Ascending aorta (tissue), 2 donors: ENCODE measurements around the gene CARMIL1. TPM values are rescaled to one million over a fixed set of nuclear protein-coding genes. Genes with fewer than 3 reads are reported as not detected.

Experiments
- DNase-seq, 2 donors: peaks; one replicate each; pipeline ENCODE4 v3.0.0-alpha.2; 2019; ENCODE audit warnings: low spot score in 2 of 2
- H3K27ac ChIP-seq, 2 donors: fragments of 200-600 bp; sonication (generic); one replicate each; pipeline ENCODE4 v1.5.1; 2016 to 2017; ENCODE audit warnings: mild to moderate bottlenecking in 1 of 2
- H3K27me3 ChIP-seq: fragments of 200-600 bp; sonication (generic); one replicate; pipeline ENCODE4 v1.5.1; 2017
- H3K36me3 ChIP-seq, 2 donors: fragments of 200-600 bp; sonication (generic); one replicate each; pipeline ENCODE4 v1.5.1; 2016
- H3K4me1 ChIP-seq, 2 donors: fragments of 200-600 bp; sonication (generic); one replicate each; pipeline ENCODE4 v1.5.1; 2016 to 2017; ENCODE audit warnings: mild to moderate bottlenecking in 1 of 2
- H3K4me3 ChIP-seq, 2 donors: fragments of 200-600 bp; sonication (generic); one replicate each; pipeline ENCODE4 v1.5.1; 2016 to 2017; ENCODE audit warnings: mild to moderate bottlenecking in 1 of 2
- H3K9me3 ChIP-seq, 2 donors: fragments of 200-600 bp; sonication (generic); one replicate each; pipeline ENCODE4 v1.5.1; 2016
- CTCF ChIP-seq, 3 experiments: fragments of 200-600 bp in 2 of 3; fragments of 450-650 bp in 1 of 3; sonication (generic) in 2 of 3; IDR thresholded peaks; one replicate each; pipeline ENCODE4 v1.5.1; 2016 to 2019; ENCODE audit warnings: antibody characterized with exemption in 3 of 3, mild to moderate bottlenecking in 1 of 3, moderate library complexity in 1 of 3
- intact Hi-C: fragments of 100-400 bp; cut with DNase I; formaldehyde crosslinking; loops from one replicate; pipeline ENCODE4 v1.15.1; 2023
- total RNA-seq: library from RNA; depleted of rRNA; stranded (reverse); fragments of >200 nt; gene quantifications from one replicate; pipeline ENCODE4 v1.1.0, GENCODE V29; 2016

The CARMIL1 gene
- total RNA-seq, 1 donor from 2014 or later, result 16.1 TPM

- Histone ChIP-seq H3K9me3 (no peaks in the 10 kb centered on the region), H3K36me3 (peaks cover 3 to 15% of the 10 kb centered on the region in 2 donors), H3K4me3 (no peak overlapping the region), H3K27ac (no peak overlapping the region), H3K27me3 (no peaks in the 10 kb centered on the region), H3K4me1 (no peaks in the 10 kb centered on the region)
- intact Hi-C loops, result no loop called here
- no peak for DNase-seq
- TF ChIP-seq CTCF (IDR thresholded peaks at IDR 0.05), result no peak
Measured at GRCh38 chr6:25553502-25553901, 274.3 kb downstream of the CARMIL1 start.

GRCh38 chr6:25555188-25555587, 276.0 kb downstream of the CARMIL1 start:
- intact Hi-C loops, result loop anchor here (5.0 kb wide), 1 partner anchor 288 kb away; no protein-coding TSS in a partner anchor
- Histone ChIP-seq H3K9me3 (no peaks in the 10 kb centered on the region), H3K4me3 (no peak overlapping the region), H3K27me3 (no peaks in the 10 kb centered on the region), H3K4me1 (no peaks in the 10 kb centered on the region), H3K27ac (no peak overlapping the region), H3K36me3 (peaks cover 3 to 23% of the 10 kb centered on the region in 2 donors)
- no peak for DNase-seq
- TF ChIP-seq CTCF (IDR thresholded peaks at IDR 0.05), result no peak

DNA sequence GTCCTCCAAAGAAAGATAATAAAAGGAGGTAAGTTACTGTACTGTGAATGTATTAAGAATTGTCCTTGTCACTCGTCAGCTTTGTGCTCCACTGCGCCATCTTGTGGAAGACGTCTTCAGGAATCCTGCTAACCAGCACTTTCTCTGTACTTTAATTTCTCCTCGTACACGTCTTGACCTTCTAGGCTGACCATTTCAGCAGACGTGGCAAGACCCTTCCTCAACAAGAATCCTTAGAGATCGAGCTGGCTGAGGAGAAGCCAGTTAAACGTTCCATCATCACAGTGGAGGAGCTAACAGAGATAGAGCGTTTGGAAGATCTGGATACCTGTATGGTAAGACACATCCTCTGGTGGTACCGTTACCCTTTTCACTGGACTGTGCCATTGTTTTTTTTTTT, 277.3 kb downstream of the CARMIL1 start:
- H3K4me1 ChIP-seq, result no peaks in the 10 kb centered on the region
- TF ChIP-seq CTCF (IDR thresholded peaks at IDR 0.05), result peak; percentile 34 to 77 (median 70)
- H3K27ac ChIP-seq, result no peak overlapping the region
- peak in 1 of 2 donors; percentile 80 for DNase-seq
- no peaks in the 10 kb centered on the region for H3K27me3 ChIP-seq
- H3K9me3 ChIP-seq, result no peaks in the 10 kb centered on the region
- intact Hi-C loops, result loop anchor here (2.0 to 5.0 kb wide), 2 partner anchors 289 to 334 kb away; no protein-coding TSS in a partner anchor
- no peak overlapping the region for H3K4me3 ChIP-seq
- H3K36me3 ChIP-seq, result peaks cover 0 to 11% of the 10 kb centered on the region in 2 donors

GRCh38 chr6:25558155-25558817, 279.1 kb downstream of the CARMIL1 start:
- H3K4me3 ChIP-seq, result no peak overlapping the region
- no peaks in the 10 kb centered on the region for H3K27me3 ChIP-seq
- H3K27ac ChIP-seq, result no peak overlapping the region
- intact Hi-C loops, result loop anchor here (5.0 kb wide), 1 partner anchor 291 kb away; no protein-coding TSS in a partner anchor
- no peaks in the 10 kb centered on the region for H3K9me3 ChIP-seq
- TF ChIP-seq CTCF (IDR thresholded peaks at IDR 0.05), result no peak
- H3K36me3 ChIP-seq, result peaks cover 2 to 13% of the 10 kb centered on the region in 2 donors
- H3K4me1 ChIP-seq, result no peaks in the 10 kb centered on the region
- DNase-seq, result no peak

- Histone ChIP-seq H3K27me3 (no peaks in the 10 kb centered on the region), H3K36me3 (peaks cover 5 to 21% of the 10 kb centered on the region in 2 donors), H3K27ac (no peak overlapping the region), H3K4me3 (no peak overlapping the region), H3K9me3 (no peaks in the 10 kb centered on the region), H3K4me1 (no peaks in the 10 kb centered on the region)
- TF ChIP-seq CTCF (IDR thresholded peaks at IDR 0.05), result no peak
- no peak for DNase-seq
- intact Hi-C loops, result no loop called here
Measured at GRCh38 chr6:25560865-25561264, 281.7 kb downstream of the CARMIL1 start.
